ENCODE results near the gene CTH.
"Not testable (repeated sequence)": the region's sequence is repeated elsewhere in the genome, so short reads cannot be mapped to it uniquely, and the experiment has no call there.

CTH gene

DNA sequence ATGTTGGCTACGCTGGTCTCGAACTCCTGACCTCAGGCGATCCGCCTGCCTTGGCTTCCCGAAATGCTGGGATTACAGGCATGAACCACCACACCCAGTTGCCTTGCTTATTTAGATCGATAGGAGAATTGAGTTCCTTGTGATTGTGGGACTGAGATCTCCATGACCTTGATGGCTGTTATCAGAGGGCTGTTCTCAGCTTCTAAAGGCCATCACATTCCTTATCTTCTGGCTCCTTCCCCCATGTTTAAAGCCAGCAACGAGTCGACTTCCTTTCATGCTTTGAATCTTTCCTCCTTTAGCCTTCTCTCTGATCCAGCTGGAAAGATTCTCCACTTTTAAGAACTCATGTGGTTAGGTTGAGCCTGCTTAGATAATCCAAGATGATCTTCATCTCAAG lies 38.0 kb downstream of the CTH start:
- no peak for DNase-seq (ENCODE audit: low read depth in 3 of 3, low spot score in 1 of 3)

DNA sequence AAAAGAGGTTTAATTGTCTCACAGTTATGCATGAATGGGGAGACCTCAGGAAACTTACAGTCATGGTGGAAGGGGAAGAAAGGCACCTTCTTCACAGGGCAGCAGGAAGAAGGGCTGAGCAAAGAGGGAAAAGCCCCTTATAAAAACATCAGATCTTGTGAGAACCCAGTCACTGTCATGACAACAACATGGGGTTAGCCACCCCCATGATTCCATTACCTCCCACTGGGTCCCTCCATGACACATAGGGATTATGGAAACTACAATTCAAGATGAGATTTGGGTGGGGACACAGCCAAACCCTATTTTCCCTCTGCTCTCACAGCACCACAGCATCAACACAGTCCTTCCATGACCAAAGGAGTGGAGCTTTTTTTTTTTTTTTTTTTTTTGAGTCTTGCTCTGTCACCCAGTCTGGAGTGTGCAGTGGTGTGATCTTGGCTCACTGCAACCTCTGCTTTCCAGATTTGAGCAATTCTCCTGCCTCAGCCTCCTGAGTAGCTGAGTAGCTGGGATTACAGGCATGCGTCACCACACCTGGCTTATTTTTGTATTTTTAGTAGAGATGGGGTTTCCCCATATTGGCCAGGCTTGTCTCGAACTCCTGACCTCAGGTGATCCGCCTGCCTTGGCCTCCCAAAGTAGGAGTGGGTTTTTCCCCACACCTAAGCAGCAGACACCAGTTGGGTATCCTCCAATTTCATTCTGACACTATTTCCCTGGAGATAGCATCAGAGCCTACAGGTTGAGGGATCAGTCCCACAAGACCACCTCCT lies 41.3 kb downstream of the CTH start:
- not testable (repeated sequence) for DNase-seq (ENCODE audit: low read depth in 3 of 3, low spot score in 1 of 3)

DNA sequence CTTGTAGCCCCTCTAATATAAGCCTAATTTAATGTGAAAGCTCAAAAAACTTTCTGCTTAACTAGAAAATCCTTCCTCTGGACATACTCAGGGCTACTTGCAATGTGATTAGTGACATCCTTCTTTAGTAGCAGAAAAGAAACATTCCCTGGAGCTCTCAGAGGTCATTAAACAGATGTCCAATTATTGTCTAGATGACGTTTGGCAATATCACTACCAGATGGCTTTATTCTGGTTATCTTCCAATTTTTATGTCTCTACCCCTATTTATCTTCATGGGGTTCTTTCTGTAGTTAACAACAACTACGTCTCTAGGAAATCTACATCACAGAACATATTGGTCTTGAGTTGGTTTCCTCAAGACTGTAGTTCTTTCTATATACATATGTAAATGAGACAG lies 44.2 kb downstream of the CTH start:
- DNase-seq (ENCODE audit: low read depth in 3 of 3, low spot score in 1 of 3), result no peak

DNA sequence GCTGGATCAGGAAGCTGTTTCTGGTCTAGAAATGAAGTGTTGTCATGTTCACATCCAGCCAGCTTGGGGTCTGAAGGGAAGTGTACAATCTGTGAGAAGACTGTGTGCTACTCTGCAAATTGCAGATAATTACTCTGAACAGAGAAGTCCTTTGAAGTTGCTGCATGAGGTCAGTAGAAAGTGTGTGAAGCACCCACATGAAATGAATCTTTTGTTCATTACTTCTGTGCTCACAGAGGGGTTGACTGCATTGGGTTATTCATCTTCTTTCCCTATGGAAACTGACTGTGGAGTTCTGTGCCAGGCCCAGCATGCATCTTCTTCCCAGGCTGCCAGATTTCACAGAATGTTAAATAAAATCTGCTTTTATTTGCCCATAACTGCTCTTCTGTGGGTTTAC lies 47.1 kb downstream of the CTH start:
- DNase-seq (ENCODE audit: low read depth in 3 of 3, low spot score in 1 of 3), result no peak

DNA sequence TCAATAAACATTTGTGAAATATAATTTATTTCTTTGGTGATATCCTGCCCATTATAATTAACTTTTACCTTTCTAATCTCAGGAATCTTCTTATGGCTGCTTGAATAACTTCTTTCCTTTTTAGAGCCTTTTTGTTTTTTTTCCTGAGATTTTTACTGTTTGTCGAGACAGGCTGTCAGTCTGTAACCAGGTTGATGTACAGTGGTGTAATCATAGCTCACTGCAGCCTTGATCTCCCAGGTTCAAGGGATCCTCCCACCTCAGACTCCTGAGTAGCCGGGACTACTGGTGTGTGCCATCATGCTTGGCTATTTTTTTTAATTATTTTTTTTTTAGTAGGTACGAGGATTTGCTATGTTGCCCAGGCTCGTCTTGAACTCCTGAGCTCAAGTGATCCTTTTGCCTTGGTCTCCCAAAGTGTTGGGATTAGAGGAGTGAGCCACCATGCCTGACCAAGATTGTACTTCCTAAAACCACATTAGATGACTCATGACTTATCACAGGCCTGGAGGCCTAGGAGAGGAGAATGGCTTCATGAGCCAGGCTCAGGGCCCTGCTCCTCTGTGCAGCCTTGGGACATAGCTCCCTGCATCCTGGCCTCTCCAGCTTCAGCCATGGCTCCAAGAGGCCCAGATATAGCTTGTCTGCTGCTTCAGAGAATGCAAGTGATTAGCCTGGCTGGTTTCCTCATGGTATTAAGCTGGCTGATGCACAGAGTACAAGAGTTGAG lies 48.6 kb downstream of the CTH start:
- no peak for DNase-seq (ENCODE audit: low read depth in 3 of 3, low spot score in 1 of 3)

DNA sequence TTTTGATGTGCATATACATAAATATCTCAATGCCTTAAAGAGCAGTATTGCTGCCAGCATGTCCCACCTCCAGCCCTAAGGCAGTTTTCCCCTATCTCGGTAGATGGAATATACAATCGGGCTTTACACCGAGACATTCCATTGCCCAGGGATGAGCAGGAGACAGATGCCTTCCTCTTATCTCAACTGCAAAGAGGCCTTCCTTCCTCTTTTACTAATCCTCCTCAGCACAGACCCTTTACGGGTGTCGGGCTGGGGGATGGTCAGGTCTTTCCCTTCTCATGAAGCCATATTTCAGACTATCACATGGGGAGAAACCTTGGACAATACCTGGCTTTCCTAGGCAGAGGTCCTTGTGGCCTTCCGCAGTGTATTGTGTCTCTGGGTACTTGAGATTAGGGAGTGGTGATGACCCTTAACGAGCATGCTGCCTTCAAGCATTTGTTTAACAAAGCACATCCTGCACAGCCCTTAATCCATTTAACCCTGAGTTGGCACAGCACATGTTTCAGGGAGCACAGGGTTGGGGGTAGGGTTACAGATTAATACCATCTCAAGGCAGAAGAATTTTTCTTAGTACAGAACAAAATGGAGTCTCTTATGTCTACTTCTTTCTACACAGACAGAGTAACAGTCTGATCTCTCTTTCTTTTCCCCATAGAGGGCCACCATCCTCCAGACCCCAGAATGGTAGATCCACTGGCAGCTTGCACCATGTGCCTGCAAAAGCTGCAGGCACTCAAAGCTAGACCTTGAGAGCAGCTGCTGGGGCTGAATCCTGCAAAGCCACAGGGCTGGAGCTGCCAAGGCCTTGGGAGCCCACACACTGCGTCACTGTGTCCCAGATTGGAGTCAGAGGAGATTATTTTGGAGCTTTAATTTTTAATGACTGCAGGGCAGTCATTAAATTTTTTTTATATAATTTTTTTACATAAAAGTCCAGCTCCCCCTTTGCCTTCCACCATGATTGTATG lies 50.0 kb downstream of the CTH start:
- not testable (repeated sequence) for DNase-seq (ENCODE audit: low read depth in 3 of 3, low spot score in 1 of 3)

DNA sequence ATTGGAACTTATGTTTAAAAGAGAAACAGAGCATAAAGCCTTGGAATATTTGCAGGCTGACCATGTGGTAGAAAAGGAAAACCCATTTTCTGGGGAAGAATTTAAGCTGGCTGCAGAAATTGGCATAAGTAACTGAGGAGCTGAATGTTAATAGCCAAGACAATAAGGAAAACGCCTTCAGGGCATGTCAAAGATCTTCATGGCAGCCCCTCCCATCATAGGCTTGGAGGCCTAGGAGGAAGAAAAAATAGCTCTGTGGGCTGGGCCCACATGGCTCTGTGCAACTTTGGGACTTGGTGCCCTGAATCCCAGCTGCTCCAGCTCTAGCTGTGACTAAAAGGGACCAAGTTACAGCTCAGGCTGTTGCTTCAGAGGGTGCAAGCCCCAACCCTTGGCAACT lies 51.5 kb downstream of the CTH start:
- DNase-seq (ENCODE audit: low read depth in 3 of 3, low spot score in 1 of 3), result no peak

DNA sequence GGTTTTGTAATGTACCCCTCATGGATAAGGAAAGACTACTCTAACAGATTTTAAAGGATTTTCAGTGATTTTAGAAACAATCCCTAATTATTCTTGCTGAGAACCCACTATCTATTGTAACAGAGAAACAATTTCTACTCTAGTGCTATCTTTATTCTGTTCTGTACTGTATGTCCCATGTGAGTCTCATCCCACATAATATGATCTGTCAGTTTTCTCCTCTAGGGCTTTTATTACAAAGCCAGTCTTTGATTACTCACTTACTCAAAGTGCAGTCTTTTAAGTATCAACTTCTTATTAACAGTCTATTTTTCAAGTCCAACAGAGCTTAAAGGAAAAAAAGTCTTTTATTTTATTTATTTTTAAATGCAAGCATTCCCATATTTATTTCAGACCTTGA lies 54.8 kb downstream of the CTH start:
- DNase-seq (ENCODE audit: low read depth in 3 of 3, low spot score in 1 of 3), result no peak

DNA sequence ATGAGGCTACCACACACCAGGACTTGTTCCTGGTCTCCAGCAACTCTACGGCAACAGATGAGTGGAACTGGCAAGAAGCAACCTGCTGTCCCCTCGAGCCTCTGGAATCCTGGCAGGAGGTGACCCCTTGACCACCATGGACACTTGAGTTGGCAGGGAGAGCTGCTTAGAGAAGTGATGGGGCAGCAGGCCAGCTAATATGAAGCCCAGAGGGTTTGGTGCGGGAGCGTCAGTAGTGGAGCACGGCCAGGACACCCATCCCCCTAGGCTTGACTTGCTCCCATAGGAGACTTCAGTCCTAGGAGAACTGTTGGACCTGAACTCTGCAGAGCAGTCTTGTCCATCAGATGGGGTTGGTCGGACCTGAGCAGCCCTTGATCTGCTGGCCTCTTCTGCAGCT lies 56.5 kb downstream of the CTH start:
- no peak for DNase-seq (ENCODE audit: low read depth in 3 of 3, low spot score in 1 of 3)

DNA sequence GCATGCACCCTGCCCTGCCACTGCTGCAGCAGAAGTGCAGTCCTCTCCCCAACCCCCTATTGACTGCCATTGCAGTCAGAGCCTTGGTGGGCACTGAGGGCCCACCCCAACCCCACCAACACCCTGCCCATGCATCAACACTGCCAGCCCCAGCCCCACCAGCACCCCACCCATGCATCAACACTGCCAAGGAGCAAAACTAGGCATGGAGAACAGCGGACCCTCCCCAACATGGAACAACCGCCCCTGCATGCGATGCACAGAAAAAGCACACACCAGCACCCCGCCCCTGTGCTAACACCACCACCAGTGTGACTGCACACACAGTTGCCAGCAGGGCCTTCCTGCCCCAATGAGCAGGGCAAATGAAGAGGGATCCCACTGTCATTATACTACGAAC lies 57.1 kb downstream of the CTH start:
- DNase-seq (ENCODE audit: low read depth in 3 of 3, low spot score in 1 of 3), result no peak

DNA sequence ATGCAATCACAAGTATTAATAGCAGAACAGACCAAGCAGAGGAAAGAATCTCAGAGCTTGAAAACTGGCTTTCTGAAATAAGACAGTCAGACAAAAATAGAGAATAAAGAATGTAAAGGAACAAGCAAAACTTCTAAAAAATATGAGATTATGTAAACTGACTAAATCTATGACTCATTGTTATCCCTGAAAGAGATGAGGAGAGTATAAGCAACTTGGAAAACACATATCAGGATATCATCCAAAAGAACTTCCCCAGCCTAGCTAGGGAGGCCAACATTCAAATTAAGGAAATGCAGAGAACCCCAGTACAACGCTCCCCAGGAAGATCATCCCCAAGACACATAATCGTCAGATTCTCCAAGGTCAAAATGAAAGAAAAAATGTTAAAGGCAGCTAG lies 58.1 kb downstream of the CTH start:
- DNase-seq (ENCODE audit: low read depth in 3 of 3, low spot score in 1 of 3), result not testable (repeated sequence)

DNA sequence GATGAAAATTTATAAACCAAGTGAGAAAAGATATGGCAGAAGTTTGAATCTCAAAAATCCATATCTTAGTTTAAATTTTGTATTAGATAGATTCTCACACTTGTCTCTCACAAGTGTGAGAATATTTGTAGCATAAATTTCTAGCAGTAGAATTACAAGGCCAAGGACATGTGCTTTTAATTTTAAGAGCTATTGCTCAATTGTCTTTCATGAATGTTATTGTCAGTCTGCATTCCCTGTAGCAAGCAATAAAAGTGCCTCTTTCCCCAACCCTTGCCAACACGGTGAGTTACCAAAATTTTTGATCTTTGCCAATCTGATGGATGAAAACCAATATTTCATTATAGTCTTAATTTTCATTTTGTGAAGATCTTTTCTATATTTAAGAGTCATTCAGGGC lies 64.0 kb downstream of the CTH start:
- no peak for DNase-seq (ENCODE audit: low read depth in 3 of 3, low spot score in 1 of 3)

DNA sequence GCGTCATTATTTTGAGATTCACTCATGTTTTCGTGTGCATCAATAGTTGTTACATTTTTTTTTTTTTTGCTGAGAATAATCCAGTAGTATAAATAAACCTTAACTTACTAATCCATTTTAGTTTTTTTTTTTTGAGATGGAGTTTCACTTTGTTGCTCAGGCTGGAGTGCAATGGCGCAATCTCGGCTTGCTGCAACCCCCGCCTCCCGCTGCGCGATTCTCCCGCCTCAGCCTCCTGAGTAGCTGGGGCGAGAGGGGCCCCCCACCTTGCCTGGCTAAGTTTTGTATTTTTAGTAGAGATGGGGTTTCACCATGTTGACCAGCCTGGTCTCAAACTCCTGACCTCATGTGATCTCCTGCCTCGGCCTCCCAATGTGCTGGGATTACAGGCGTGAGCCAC lies 66.0 kb downstream of the CTH start:
- DNase-seq (ENCODE audit: low read depth in 3 of 3, low spot score in 1 of 3), result no peak

DNA sequence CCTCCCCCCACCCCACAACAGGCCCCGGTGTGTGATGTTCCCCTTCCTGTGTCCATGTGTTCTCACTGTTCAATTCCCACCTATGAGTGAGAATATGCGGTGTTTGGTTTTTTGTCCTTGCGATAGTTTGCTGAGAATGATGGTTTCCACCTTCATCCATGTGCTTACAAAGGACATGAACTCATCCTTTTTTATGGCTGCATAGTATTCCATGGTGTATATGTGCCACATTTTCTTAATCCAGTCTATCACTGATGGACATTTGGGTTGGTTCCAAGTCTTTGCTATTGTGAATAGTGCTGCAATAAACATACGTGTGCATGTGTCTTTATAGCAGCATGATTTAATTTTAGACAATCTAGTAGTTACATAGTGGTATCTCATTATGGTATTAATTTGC lies 66.8 kb downstream of the CTH start:
- DNase-seq (ENCODE audit: low read depth in 3 of 3, low spot score in 1 of 3), result not testable (repeated sequence)

DNA sequence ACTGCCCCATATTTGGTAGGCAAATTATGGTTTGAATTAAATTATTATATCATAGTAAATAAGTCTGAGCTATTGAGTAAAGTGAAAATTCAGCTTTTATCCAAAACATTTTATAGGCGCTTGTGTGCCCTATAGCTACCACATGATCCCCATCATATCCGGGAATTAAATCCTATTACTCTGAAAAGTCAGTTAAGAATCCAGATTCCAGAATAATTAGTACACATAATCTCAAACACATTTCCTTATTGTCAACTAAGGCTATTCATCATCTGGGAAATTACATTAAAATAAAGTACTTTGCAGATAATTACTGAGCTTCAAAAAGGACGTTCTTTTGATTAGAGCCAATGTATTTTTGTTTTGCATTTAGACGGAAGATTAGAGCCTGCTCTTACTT lies 72.3 kb downstream of the CTH start:
- no peak for DNase-seq (ENCODE audit: low read depth in 3 of 3, low spot score in 1 of 3)

DNA sequence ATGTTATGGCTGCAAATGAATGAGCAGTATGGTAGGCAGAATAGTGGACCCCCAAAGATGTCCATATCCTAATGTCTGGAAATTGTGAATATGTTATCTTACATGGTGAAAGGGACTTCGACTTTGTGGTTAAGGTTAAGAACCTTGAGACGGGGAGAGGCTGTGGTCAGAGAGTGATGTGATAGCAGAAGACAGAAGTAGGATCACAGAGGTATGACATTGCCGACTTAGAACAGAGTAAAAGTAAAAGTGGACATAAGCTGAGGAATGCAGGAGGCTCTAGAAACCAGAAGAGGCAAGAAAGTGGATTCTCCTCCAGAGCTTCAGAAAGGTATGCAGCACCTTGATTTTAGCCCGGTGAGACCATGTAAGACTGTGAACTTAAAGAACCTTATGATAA lies 74.6 kb downstream of the CTH start:
- DNase-seq (ENCODE audit: low read depth in 3 of 3, low spot score in 1 of 3), result no peak

DNA sequence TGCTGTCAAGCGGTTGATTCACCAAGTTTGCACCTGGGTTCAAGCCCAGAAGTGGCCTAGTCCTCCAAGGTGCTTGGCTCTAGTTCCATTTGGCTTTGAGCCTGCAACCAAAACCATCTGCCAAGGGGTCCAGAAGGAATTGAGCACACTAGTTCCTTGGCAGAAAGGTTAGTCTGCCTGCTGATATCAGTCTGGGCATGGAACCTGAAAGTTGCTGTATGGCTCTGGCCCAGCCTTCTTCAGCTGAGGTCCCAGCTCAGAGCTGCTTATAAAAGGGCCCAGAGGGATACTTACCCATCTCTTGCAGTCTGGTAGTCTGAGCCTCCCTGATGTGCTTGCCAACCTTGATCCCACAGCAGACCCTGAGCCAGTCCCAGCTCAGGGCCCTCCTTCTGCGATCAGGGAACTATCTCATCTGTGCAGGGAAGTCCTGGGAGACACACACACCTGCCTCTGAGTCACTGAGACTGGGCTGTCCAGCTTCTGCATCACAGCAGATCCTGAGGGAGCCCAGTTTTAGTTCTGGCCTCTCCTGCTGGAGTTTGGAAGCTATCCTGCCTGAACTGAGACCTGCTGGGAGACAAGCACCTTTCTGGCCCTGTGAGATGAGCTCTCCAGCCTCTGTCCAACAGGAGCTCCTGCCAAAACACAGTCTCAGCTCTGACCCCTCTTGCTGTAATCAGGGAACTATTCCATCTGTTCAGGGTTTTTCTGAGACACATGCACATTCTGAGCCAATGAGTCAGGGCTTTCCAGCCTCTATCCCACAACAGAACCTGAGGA lies 75.8 kb downstream of the CTH start:
- DNase-seq (ENCODE audit: low read depth in 3 of 3, low spot score in 1 of 3), result no peak

DNA sequence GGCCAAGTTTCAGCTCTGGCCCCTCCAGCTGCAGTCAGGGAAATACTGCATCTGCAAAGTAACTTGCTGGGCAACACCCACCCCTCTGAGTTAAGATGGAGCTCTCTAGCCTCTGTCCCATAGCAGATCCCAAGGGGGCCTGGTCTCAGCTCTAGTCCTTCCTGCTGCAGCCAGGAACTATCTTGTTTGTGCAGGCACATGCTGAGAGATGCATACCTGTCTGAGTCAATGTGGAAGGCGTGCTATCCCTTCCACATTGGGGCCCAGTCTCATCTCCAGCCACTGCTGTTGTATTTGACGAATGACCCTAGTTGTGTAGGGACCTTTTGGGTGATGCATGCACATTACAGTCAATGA lies 76.4 kb downstream of the CTH start:
- DNase-seq (ENCODE audit: low read depth in 3 of 3, low spot score in 1 of 3), result no peak

DNA sequence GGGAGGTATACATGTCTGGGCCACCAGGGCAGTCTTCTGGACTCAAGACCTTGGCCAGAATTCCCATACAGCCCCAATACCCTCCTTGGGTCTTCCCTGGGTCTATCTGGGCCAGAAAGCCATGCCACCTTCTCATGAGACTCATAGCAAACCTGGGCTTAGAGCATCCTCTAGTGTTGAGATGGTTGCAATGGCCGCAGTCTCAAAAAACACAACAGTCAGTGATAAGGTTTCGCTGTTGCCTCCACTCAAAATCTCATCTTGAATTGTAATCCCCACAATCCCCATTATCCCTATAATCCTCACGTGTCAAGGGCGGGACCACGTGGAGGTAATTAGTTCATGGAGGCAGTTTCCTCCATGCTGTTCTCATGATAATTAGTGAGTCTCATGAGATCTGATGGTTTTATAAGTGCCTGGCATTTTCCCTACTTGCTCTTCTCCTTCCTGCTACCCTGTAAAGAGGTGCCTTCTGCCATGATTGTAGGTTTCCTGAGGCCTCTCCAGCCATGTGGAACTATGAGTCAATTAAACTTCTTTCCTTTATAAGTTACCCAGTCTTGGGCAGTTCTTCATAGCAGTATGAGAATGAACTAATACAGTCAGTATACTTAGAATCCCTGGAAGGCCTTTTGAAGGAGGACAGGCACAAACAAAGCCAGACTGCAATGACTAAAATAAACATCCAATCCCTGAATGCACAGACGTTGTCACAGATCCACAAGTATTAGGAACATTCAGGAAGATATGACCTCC lies 77.0 kb downstream of the CTH start:
- DNase-seq (ENCODE audit: low read depth in 3 of 3, low spot score in 1 of 3), result no peak
